Activated CD4-positive, alpha-beta T cell treated with anti-CD3 and anti-CD28 coated beads, Interleukin-2, amount 50 U/mL, for 48 hours (primary cell): Measurements from ENCODE around the gene SLC12A5.
"Not testable (repeated sequence)": the region's sequence is repeated elsewhere in the genome, so short reads cannot be mapped to it uniquely, and the experiment has no call there.

Source experiments
- DNase-seq, 2 experiments: peaks; one replicate each; pipeline ENCODE4 v3.0.0-alpha.2; 2020

SLC12A5 gene

GRCh38 chr20:46028772-46029371, at the start of gene SLC12A5:
Gene SLC12A5 (plus strand): TSS chr20:46029215. CDS start chr20:46029345, 130 bp downstream.
- DNase-seq = no peak

DNA sequence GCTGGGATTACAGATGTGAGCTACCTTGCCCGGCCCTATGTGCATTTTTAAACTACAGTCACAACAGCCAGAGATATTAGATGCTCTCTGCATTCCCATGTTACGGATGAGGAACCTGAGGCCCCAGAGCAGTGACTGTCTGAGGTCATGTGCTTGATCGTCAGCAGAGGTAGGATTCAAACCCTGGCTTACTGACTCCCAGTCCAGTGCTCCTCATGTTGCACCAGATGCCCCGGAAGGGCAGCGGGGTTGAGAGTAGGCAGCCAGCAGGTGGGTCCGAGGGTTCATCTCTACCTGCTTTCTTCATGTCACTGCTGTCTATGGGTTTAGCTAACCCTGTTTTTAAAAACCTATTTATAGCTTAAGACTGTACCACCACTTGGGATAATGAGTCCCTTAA, 47.8 kb upstream of the SLC12A5 start:
- no peak for DNase-seq

DNA sequence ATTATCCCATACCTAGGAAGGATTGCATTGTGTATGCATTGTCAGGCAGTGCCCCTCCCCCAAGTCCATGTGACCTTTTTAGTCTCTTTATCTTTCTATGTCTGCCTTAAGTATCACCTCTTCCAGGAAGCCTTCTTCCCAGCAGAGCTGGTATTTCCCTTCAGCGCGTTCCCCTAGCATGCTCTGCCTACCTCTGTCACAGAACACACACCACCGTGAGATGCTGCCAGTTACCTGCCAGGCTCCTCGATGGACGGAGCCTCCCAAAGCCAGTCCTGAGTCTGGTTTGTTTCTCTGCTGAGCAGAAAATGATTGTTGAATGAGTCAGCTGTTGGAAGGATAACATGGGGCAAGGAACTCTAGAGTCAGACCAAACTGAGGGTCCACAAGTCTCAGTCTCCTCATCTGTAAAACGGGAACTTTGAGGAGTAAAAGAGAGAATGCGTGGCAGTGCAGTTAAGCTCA, 45.7 kb upstream of the SLC12A5 start:
- no peak for DNase-seq

GRCh38 chr20:45985573-45985972, 43.4 kb upstream of the SLC12A5 start:
- no peak for DNase-seq

GRCh38 chr20:45987108-45987780, 41.8 kb upstream of the SLC12A5 start:
- DNase-seq = peak; percentile 87 to 88

DNA sequence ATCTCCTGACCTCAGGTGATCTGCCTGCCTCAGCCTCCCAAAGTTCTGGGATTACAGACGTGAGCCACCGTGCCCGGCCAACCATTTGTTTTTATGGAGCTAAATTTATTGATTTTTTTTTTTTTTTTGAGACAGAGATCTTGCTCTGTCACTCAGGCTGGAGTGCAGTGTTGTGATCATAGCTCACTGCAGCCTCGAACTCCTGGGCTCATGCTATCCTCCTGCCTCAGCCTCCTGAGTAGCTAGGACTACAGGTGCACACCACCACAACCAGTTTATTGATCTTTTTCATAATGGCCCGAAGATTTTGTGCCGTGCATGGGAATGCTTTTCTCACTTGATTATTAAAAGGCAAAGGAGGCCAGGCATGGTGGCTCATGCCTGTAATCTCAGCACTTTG, 40.2 kb upstream of the SLC12A5 start:
- not testable (repeated sequence) for DNase-seq

- DNase-seq = no peak
Measured at GRCh38 chr20:45991616-45992015, 37.4 kb upstream of the SLC12A5 start.

GRCh38 chr20:45993197-45993951, 35.6 kb upstream of the SLC12A5 start:
- DNase-seq = no peak

DNA sequence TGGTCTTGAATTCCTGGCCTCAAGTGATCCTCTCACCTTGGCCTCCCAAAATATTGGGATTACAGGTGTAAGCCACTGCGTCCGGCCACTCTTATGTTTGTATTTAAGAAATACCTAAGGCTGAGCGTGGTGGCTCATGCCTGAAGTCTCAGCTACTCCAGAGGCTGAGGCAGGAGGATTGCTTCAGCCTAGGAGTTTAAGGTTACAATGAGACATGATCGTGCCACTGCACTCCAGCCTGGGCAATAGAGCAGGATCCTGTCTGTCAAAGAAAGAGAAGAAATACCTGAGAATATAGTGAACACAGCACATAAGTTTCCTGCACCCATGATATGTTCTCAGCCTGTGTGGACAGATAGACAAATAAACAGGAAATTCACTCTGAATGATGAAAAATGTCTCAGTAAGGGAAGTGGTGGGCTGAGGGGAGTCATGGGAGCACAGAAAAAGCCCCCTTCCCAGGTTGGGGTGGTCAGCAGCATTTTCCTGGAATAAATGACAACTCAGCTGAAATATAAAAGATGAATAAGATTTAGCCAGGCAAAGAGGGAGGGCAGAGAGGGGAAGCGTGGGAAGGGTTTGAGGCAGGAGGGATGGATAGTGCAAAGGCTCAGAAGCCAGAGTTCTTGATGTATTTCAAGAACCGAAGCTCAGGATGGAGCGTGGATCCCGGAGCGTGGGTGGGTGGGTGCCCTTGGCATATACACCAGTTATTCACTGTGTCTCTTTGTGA, 34.1 kb upstream of the SLC12A5 start:
- DNase-seq = no peak

GRCh38 chr20:45995495-45996097, 33.4 kb upstream of the SLC12A5 start:
- not testable (repeated sequence) for DNase-seq

- no peak for DNase-seq
Measured at GRCh38 chr20:45997187-45997586, 31.8 kb upstream of the SLC12A5 start.

GRCh38 chr20:45998337-45998736, 30.7 kb upstream of the SLC12A5 start:
- no peak for DNase-seq

DNA sequence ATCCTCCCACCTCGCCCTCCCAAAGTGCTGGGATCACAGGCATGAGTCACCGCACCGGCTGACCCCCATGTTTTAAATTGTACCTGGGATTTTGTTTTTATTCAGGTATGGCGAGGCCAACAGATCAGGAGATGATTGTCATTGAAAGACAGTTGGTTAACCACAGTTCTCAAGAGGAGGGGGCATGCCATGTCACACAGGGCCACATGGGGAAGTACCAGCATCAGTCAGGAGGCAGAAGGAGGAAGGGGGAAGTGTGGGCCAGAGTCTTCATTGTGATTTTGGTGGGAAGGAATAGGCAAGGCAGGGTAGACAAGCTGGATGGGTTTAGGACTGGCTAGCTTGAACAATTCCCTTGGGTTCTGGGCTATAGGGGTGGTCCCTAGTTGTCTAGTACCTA, 30.3 kb upstream of the SLC12A5 start:
- DNase-seq = peak; percentile 24 to 46

GRCh38 chr20:45999557-46000261, 29.3 kb upstream of the SLC12A5 start:
- no peak for DNase-seq

GRCh38 chr20:46000262-46000996, 28.6 kb upstream of the SLC12A5 start:
- no peak for DNase-seq

DNA sequence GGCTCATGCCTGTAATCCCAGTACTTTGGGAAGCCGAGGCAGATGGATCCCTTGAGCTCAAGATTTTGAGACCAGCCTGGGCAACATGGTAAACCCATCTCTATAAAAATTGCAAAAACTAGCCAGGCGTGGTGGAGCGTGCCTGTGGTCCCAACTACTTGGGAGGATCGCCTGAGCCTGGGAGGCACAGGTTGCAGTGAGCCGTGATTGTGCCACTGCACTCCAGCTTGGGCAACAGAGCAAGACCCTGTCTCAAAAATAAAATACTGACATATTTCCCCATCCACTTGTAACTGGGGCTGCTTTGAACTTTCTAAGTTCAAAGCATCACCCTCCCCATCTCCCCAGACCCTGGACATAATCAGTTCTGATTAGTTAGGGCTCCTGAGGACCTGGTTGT, 27.5 kb upstream of the SLC12A5 start:
- DNase-seq = no peak

GRCh38 chr20:46002008-46002407, 27.0 kb upstream of the SLC12A5 start:
- DNase-seq = no peak

GRCh38 chr20:46004187-46004586, 24.8 kb upstream of the SLC12A5 start:
- no peak for DNase-seq

DNA sequence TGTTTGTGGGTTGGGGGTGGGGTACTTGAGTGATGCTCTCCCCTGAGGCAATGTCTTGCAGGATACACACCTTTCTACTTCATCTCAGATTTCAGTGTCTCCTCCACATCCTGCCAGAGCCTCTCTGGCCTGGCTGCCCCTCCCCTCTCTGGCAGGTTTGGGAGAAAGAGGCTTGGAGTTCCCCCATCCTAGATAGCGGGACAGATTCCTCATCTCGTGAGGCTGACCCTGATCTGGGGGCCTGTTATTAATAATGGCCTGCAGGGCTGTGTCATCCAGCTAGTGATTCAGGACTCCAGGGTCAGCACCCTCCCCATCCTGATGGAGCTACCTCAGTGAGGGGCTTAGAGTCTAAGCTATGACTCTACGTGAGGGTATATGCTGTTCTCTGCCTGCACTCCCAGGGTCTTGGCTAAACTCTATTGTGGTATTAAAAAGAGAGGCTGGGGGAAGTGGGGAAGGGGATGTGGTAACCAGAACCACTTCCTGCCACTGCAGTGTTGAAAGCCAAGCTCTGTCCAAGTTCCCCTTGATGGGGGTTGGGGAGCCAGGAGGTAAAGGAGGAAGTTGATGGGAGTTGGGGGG, 24.0 kb upstream of the SLC12A5 start:
- DNase-seq = no peak

DNA sequence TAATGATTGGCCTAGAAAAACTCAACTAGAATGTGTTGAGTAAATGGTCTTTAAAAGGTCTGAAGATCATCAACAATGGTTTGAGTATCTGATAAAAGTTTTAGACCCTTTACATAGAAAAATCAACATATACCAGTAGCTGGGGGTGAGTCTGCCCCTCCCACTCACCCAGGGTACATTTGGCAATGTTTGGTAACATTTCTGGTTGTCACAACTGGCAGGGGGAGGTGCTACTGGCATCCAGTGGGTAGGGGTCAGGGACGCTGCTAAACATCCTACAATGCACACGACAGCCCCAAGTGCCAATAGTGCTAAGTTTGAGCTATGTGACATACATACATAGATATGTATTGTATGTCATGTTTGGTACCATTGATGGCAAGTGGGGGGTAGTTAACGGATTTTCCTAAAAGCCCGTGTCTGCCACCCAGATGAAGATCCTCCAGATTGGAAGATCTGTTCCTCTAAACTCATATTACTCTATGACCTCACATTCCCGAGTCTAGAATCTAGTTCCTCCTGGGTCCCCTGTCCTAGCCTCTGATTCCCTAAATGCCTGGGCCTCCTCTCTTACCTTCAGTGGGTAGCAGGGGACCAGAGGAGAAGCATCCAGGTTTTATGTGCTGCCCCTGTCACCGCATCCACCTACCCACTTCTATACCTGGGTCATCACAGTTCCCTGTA, 22.9 kb upstream of the SLC12A5 start:
- no peak for DNase-seq
